Mesothelial cell of epicardium (in vitro differentiated cells): ENCODE measurements around the gene CDKAL1. TPM values are rescaled to one million over a fixed set of nuclear protein-coding genes. Genes with fewer than 3 reads are reported as not detected.
A peak's percentile ranks its signal among the peaks of the same experiment; 100 is the strongest.

Source experiments
- DNase-seq, 2 experiments: peaks; one replicate each; pipeline ENCODE4 v3.0.0; 2021; ENCODE audit warnings: low spot score in 2 of 2; ENCODE audit not compliant: unreplicated experiment in 2 of 2
- H3K27ac Mint-ChIP-seq: 2 replicates; pipeline ENCODE4 v1.8.0; 2021; ENCODE audit warnings: mixed read lengths
- H3K27me3 Mint-ChIP-seq: 2 replicates; pipeline ENCODE4 v1.8.0; 2021; ENCODE audit warnings: low read depth, mixed read lengths
- H3K36me3 Mint-ChIP-seq: 2 replicates; pipeline ENCODE4 v1.8.0; 2021; ENCODE audit warnings: mixed read lengths
- H3K4me1 Mint-ChIP-seq: 2 replicates; pipeline ENCODE4 v1.8.0; 2021; ENCODE audit warnings: mixed read lengths
- H3K4me3 Mint-ChIP-seq: 2 replicates; pipeline ENCODE4 v1.8.0; 2021; ENCODE audit warnings: mild to moderate bottlenecking, moderate library complexity, mixed read lengths
- H3K9me3 Mint-ChIP-seq: 2 replicates; pipeline ENCODE4 v1.8.0; 2021; ENCODE audit warnings: mixed read lengths
- CTCF ChIP-seq: fragments of 200-600 bp; sonication (generic); IDR thresholded peaks from one replicate; pipeline ENCODE4 v1.5.0; 2021; ENCODE audit warnings: antibody characterized with exemption; ENCODE audit not compliant: unreplicated experiment
- total RNA-seq: library from RNA; stranded (reverse); gene quantifications from 3 replicates; pipeline ENCODE4 v1.2.1, GENCODE V29; 2021

The CDKAL1 gene
- total RNA-seq, 1 donor from 2014 or later, result 22.6 TPM

DNA sequence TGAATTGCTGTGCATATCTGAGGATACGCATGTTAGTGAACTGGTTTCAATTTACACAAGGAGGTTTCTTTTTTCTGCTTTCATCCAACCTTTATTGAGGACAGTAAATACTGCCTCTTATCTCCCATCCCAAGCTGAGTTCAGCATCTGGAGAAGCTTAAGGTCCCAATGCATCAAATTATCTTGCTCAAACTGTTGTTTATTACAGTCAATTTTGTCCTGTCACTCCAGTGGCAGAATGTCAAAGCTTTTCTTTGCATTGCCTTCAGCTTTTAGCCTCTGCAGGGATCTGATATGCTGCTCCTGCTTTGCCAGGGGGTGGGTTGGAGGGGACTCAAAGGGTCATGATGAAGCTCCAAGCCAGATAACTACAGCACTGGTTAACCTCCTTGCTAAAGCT is 623.9 kb downstream of the CDKAL1 start:
- H3K4me3 Mint-ChIP-seq, result no peak overlapping the region
- no peaks in the 10 kb centered on the region for H3K27me3 Mint-ChIP-seq
- DNase-seq, result no peak
- TF ChIP-seq CTCF, result no peak
- no peaks in the 10 kb centered on the region for H3K36me3 Mint-ChIP-seq
- H3K27ac Mint-ChIP-seq, result peak overlapping the region; percentile 61
- H3K9me3 Mint-ChIP-seq, result peaks cover 4% of the 10 kb centered on the region
- peaks cover 22% of the 10 kb centered on the region for H3K4me1 Mint-ChIP-seq

- Mint-ChIP-seq H3K4me3 (no peak overlapping the region), H3K27me3 (no peaks in the 10 kb centered on the region), H3K9me3 (peaks cover 7% of the 10 kb centered on the region), H3K4me1 (peaks cover 22% of the 10 kb centered on the region), H3K36me3 (no peaks in the 10 kb centered on the region), H3K27ac (no peak overlapping the region)
- TF ChIP-seq CTCF, result no peak
- no peak for DNase-seq
These were observed 624.6 kb downstream of the CDKAL1 start for GRCh38 chr6:21158873-21159272.

DNA sequence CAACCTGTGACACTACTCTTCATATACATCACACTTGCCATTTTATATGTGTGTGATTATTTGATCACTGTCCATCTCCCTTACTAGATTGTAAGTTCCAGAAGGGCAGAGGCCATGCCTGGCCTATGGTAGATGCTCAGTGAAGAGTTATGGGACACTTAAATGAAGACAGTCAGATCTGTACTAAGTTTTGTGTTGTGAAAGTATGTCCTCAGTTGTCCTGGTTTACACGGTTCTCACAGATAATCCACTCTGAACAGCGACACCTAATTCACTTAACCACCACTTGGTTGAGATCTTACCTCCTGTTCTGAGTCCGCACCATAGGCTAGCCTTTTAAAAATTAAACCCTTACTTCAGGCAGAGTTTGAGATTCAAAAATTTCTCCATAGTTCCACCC is 625.2 kb downstream of the CDKAL1 start:
- peaks cover 22% of the 10 kb centered on the region for H3K4me1 Mint-ChIP-seq
- no peaks in the 10 kb centered on the region for H3K27me3 Mint-ChIP-seq
- no peak overlapping the region for H3K27ac Mint-ChIP-seq

DNA sequence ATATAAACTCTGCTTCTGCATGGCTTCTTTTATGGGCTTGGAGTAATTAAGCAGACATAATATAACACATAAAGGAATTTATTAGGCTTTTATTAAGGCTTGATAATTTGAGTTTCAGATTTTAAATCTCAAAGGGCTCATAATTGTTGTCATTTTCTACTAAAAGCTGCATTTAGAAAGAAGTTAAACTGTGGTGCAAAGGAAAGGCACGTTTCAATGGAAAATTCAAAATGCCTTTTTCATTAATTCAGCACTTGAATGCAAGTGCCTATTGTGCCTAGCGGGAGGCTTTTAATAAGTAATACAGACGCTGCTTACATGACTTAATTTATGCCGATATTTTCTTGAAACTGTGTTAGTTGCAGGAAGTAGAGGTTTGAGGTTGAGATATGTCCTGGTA is 627.5 kb downstream of the CDKAL1 start:
- H3K27ac Mint-ChIP-seq, result no peak overlapping the region

More for the DNA sequence above, 625.2 kb downstream of the CDKAL1 start:
- no peak for DNase-seq
- Mint-ChIP-seq H3K4me3 (no peak overlapping the region), H3K9me3 (peaks cover 7% of the 10 kb centered on the region), H3K36me3 (no peaks in the 10 kb centered on the region)
- no peak for TF ChIP-seq CTCF

GRCh38 chr6:21163110-21163837 is 629.0 kb downstream of the CDKAL1 start:
- no peak overlapping the region for H3K27ac Mint-ChIP-seq

More for the DNA sequence above, 627.5 kb downstream of the CDKAL1 start:
- H3K36me3 Mint-ChIP-seq, result no peaks in the 10 kb centered on the region
- H3K4me3 Mint-ChIP-seq, result no peak overlapping the region
- peaks cover 4% of the 10 kb centered on the region for H3K9me3 Mint-ChIP-seq
- H3K27me3 Mint-ChIP-seq, result no peaks in the 10 kb centered on the region
- H3K4me1 Mint-ChIP-seq, result peaks cover 22% of the 10 kb centered on the region
- no peak for DNase-seq
- no peak for TF ChIP-seq CTCF

More at GRCh38 chr6:21163110-21163837, 629.0 kb downstream of the CDKAL1 start:
- Mint-ChIP-seq H3K9me3 (peaks cover 4% of the 10 kb centered on the region), H3K4me3 (no peak overlapping the region), H3K4me1 (peaks cover 9% of the 10 kb centered on the region), H3K36me3 (no peaks in the 10 kb centered on the region), H3K27me3 (no peaks in the 10 kb centered on the region)
- TF ChIP-seq CTCF, result no peak
- DNase-seq, result no peak
